ENCODE measurements around the gene NASP.

NASP gene

GRCh38 chr1:45617618-45618017, 33.8 kb downstream of the NASP start:
- no peak for DNase-seq (ENCODE audit: low read depth in 2 of 3, low spot score in 2 of 3)

GRCh38 chr1:45619149-45619921, 35.5 kb downstream of the NASP start:
- no peak for DNase-seq (ENCODE audit: low read depth in 2 of 3, low spot score in 2 of 3)

GRCh38 chr1:45620588-45621500, 37.0 kb downstream of the NASP start:
- DNase-seq (ENCODE audit: low read depth in 2 of 3, low spot score in 2 of 3): no peak

- DNase-seq (ENCODE audit: low read depth in 2 of 3, low spot score in 2 of 3): no peak
These were observed 37.6 kb downstream of the NASP start for GRCh38 chr1:45621501-45621836.

GRCh38 chr1:45621895-45622523, 38.2 kb downstream of the NASP start:
- no peak for DNase-seq (ENCODE audit: low read depth in 2 of 3, low spot score in 2 of 3)

- DNase-seq (ENCODE audit: low read depth in 2 of 3, low spot score in 2 of 3): no peak
These were observed 38.9 kb downstream of the NASP start for GRCh38 chr1:45622524-45623394.

GRCh38 chr1:45623972-45624371, 40.1 kb downstream of the NASP start, which contains the start of gene CCDC17:
TSS of gene CCDC17 (minus strand) at chr1:45624054. CDS start at chr1:45623909, 145 bp downstream.
- DNase-seq (ENCODE audit: low read depth in 2 of 3, low spot score in 2 of 3): no peak

- DNase-seq (ENCODE audit: low read depth in 2 of 3, low spot score in 2 of 3): no peak
These were observed 45.2 kb downstream of the NASP start for GRCh38 chr1:45629035-45629434.

GRCh38 chr1:45630429-45630828, 46.6 kb downstream of the NASP start:
- no peak for DNase-seq (ENCODE audit: low read depth in 2 of 3, low spot score in 2 of 3)

GRCh38 chr1:45635211-45635610, 51.4 kb downstream of the NASP start:
- no peak for DNase-seq (ENCODE audit: low read depth in 2 of 3, low spot score in 2 of 3)

GRCh38 chr1:45640293-45640692, 56.5 kb downstream of the NASP start:
- DNase-seq (ENCODE audit: low read depth in 2 of 3, low spot score in 2 of 3): no peak

GRCh38 chr1:45643321-45643720, 59.5 kb downstream of the NASP start:
- no peak for DNase-seq (ENCODE audit: low read depth in 2 of 3, low spot score in 2 of 3)

- no peak for DNase-seq (ENCODE audit: low read depth in 2 of 3, low spot score in 2 of 3)
These were observed 60.1 kb downstream of the NASP start for GRCh38 chr1:45643978-45644377.

GRCh38 chr1:45644661-45645060, 60.8 kb downstream of the NASP start:
- no peak for DNase-seq (ENCODE audit: low read depth in 2 of 3, low spot score in 2 of 3)

GRCh38 chr1:45647248-45648021, 63.6 kb downstream of the NASP start:
- DNase-seq (ENCODE audit: low read depth in 2 of 3, low spot score in 2 of 3): no peak

GRCh38 chr1:45654540-45655280, 70.9 kb downstream of the NASP start:
- no peak for DNase-seq (ENCODE audit: low read depth in 2 of 3, low spot score in 2 of 3)

- no peak for DNase-seq (ENCODE audit: low read depth in 2 of 3, low spot score in 2 of 3)
These were observed 72.9 kb downstream of the NASP start for GRCh38 chr1:45656573-45657226.

- DNase-seq (ENCODE audit: low read depth in 2 of 3, low spot score in 2 of 3): no peak
These were observed 74.3 kb downstream of the NASP start for GRCh38 chr1:45658171-45658570.

- DNase-seq (ENCODE audit: low read depth in 2 of 3, low spot score in 2 of 3): no peak
These were observed 75.4 kb downstream of the NASP start for GRCh38 chr1:45659222-45659621.

Measured in activated CD8-positive, alpha-beta memory T cell treated with anti-CD3 and anti-CD28 coated beads for 48 hours (primary cell).